ENCODE data around the gene CUBN. TPM values are rescaled to one million over a fixed set of nuclear protein-coding genes. Genes with fewer than 3 reads are reported as not detected.

The CUBN gene
- total RNA-seq, 1 donor from 2014 or later, result 6.1 TPM

GRCh38 chr10:17067376-17068264, 62.0 kb downstream of the CUBN start:
- peak; percentile 11 for DNase-seq

GRCh38 chr10:17066807-17067206, 62.8 kb downstream of the CUBN start:
- peak; percentile 65 for DNase-seq

GRCh38 chr10:17066000-17066399, 63.6 kb downstream of the CUBN start:
- DNase-seq, result peak; percentile 60

GRCh38 chr10:17065273-17065672, 64.3 kb downstream of the CUBN start:
- DNase-seq, result no peak

GRCh38 chr10:17064435-17064834, 65.2 kb downstream of the CUBN start:
- no peak for DNase-seq

- DNase-seq, result peak; percentile 94
Observed at GRCh38 chr10:17062955-17063484, 66.6 kb downstream of the CUBN start.

GRCh38 chr10:17062493-17062892, 67.1 kb downstream of the CUBN start:
- peak; percentile 93 for DNase-seq

- DNase-seq, result peak; percentile 81
Observed at GRCh38 chr10:17062009-17062408, 67.6 kb downstream of the CUBN start.

GRCh38 chr10:17061418-17061817, 68.2 kb downstream of the CUBN start:
- DNase-seq, result peak; percentile 3

- DNase-seq, result no peak
Observed at GRCh38 chr10:17060289-17060688, 69.3 kb downstream of the CUBN start.

- no peak for DNase-seq
Observed at GRCh38 chr10:17059197-17059688, 70.4 kb downstream of the CUBN start.

GRCh38 chr10:17058093-17058492, 71.5 kb downstream of the CUBN start:
- DNase-seq, result no peak

GRCh38 chr10:17056781-17057428, 72.7 kb downstream of the CUBN start:
- peak; percentile 20 for DNase-seq

GRCh38 chr10:17053513-17053912, 76.1 kb downstream of the CUBN start:
- DNase-seq, result no peak

- DNase-seq, result no peak
Observed at GRCh38 chr10:17053061-17053460, 76.5 kb downstream of the CUBN start.

- DNase-seq, result no peak
Observed at GRCh38 chr10:17051851-17052250, 77.8 kb downstream of the CUBN start.

GRCh38 chr10:17049195-17049594, 80.4 kb downstream of the CUBN start:
- peak; percentile 73 for DNase-seq

GRCh38 chr10:17047908-17048307, 81.7 kb downstream of the CUBN start:
- no peak for DNase-seq

GRCh38 chr10:17046989-17047388, 82.6 kb downstream of the CUBN start:
- DNase-seq, result no peak

- DNase-seq, result no peak
Observed at GRCh38 chr10:17043586-17043985, 86.0 kb downstream of the CUBN start.

- DNase-seq, result no peak
Observed at GRCh38 chr10:17041626-17042520, 87.7 kb downstream of the CUBN start.

- no peak for DNase-seq
Observed at GRCh38 chr10:17038627-17039026, 91.0 kb downstream of the CUBN start.

GRCh38 chr10:17037910-17038309, 91.7 kb downstream of the CUBN start:
- no peak for DNase-seq

All from dermis blood vessel endothelial cell (primary cell).